HG02798 (cell line): Measurements from ENCODE around the gene ZNF564.
"Not testable (repeated sequence)": the region's sequence is repeated elsewhere in the genome, so short reads cannot be mapped to it uniquely, and the experiment has no call there.

Experiments
- ATAC-seq: cut with Tn5 transposase; IDR thresholded peaks from one replicate; pipeline ENCODE4 v1.9.1; 2021; ENCODE audit warnings: mild to moderate bottlenecking; ENCODE audit not compliant: unreplicated experiment, poor library complexity

The ZNF564 gene

GRCh38 chr19:12513531-12514061 lies 37.7 kb downstream of the ZNF564 start:
- ATAC-seq: no peak

- ATAC-seq: no peak
Observed at GRCh38 chr19:12497032-12497431, 54.2 kb downstream of the ZNF564 start.

GRCh38 chr19:12496480-12496879 lies 54.8 kb downstream of the ZNF564 start:
- ATAC-seq: no peak

- ATAC-seq: peak; percentile 95
Observed at GRCh38 chr19:12495002-12495802, 56.1 kb downstream of the ZNF564 start.

- no peak for ATAC-seq
Observed at GRCh38 chr19:12494260-12494860, 56.9 kb downstream of the ZNF564 start.

- not testable (repeated sequence) for ATAC-seq
Observed at GRCh38 chr19:12486265-12486783, 65.0 kb downstream of the ZNF564 start.

- no peak for ATAC-seq
Observed at GRCh38 chr19:12485571-12485970, 65.7 kb downstream of the ZNF564 start.

- ATAC-seq: no peak
Observed at GRCh38 chr19:12485052-12485416, 66.2 kb downstream of the ZNF564 start.

- peak; percentile 99 for ATAC-seq
Observed at GRCh38 chr19:12484371-12485051, 66.8 kb downstream of the ZNF564 start, which contains the start of gene ZNF709. TSS of gene ZNF709 (minus strand) at chr19:12484816. CDS start at chr19:12484657, 159 bp downstream.

GRCh38 chr19:12484011-12484370 lies 67.3 kb downstream of the ZNF564 start:
- no peak for ATAC-seq

- no peak for ATAC-seq
Observed at GRCh38 chr19:12482509-12482886, 68.8 kb downstream of the ZNF564 start.

GRCh38 chr19:12481781-12482508 lies 69.3 kb downstream of the ZNF564 start:
- ATAC-seq: no peak

- no peak for ATAC-seq
Observed at GRCh38 chr19:12478234-12478941, 72.9 kb downstream of the ZNF564 start.
